ENCODE data around the gene DYNC1LI2.

Gene DYNC1LI2

GRCh38 chr16:66711581-66711980, 39.8 kb downstream of the DYNC1LI2 start:
- no peak overlapping the region for H3K4me3 ChIP-seq (ENCODE audit: low read length)
- H3K27me3 ChIP-seq (ENCODE audit: control insufficient read depth, insufficient read depth, low read length) = no peaks in the 10 kb centered on the region
- no peaks in the 10 kb centered on the region for H3K36me3 ChIP-seq (ENCODE audit: insufficient read depth, low read length)
- H3K9ac ChIP-seq (ENCODE audit: low read depth, low read length) = no peak overlapping the region
- no peak overlapping the region for H3K4me2 ChIP-seq (ENCODE audit: low read length)
- no peaks in the 10 kb centered on the region for H3K9me3 ChIP-seq (replicated peaks; ENCODE audit: low read length)
- H3K4me1 ChIP-seq (ENCODE audit: control insufficient read depth, insufficient read depth, low read length) = no peaks in the 10 kb centered on the region

GRCh38 chr16:66706506-66706880, 44.9 kb downstream of the DYNC1LI2 start:
- Histone ChIP-seq H3K4me3 (ENCODE audit: low read length) (no peak overlapping the region), H3K4me1 (ENCODE audit: control insufficient read depth, insufficient read depth, low read length) (peaks cover 5% of the 10 kb centered on the region), H3K9ac (ENCODE audit: low read depth, low read length) (no peak overlapping the region), H3K9me3 (replicated peaks; ENCODE audit: low read length) (no peaks in the 10 kb centered on the region), H3K4me2 (ENCODE audit: low read length) (no peak overlapping the region), H3K36me3 (ENCODE audit: insufficient read depth, low read length) (no peaks in the 10 kb centered on the region), H3K27me3 (ENCODE audit: control insufficient read depth, insufficient read depth, low read length) (peaks cover 5% of the 10 kb centered on the region)

GRCh38 chr16:66705790-66706505, 45.5 kb downstream of the DYNC1LI2 start:
- H3K4me2 ChIP-seq (ENCODE audit: low read length) = no peak overlapping the region
- H3K4me3 ChIP-seq (ENCODE audit: low read length) = no peak overlapping the region
- H3K9ac ChIP-seq (ENCODE audit: low read depth, low read length) = no peak overlapping the region

GRCh38 chr16:66703406-66704215, 47.8 kb downstream of the DYNC1LI2 start:
- H3K9ac ChIP-seq (ENCODE audit: low read depth, low read length) = no peak overlapping the region
- H3K4me2 ChIP-seq (ENCODE audit: low read length) = no peak overlapping the region
- H3K9me3 ChIP-seq (replicated peaks; ENCODE audit: low read length) = no peaks in the 10 kb centered on the region
- no peaks in the 10 kb centered on the region for H3K36me3 ChIP-seq (ENCODE audit: insufficient read depth, low read length)
- H3K27me3 ChIP-seq (ENCODE audit: control insufficient read depth, insufficient read depth, low read length) = peaks cover 8% of the 10 kb centered on the region
- peaks cover 5% of the 10 kb centered on the region for H3K4me1 ChIP-seq (ENCODE audit: control insufficient read depth, insufficient read depth, low read length)
- H3K4me3 ChIP-seq (ENCODE audit: low read length) = no peak overlapping the region

More at GRCh38 chr16:66705790-66706505, 45.5 kb downstream of the DYNC1LI2 start:
- H3K9me3 ChIP-seq (replicated peaks; ENCODE audit: low read length) = no peaks in the 10 kb centered on the region
- H3K36me3 ChIP-seq (ENCODE audit: insufficient read depth, low read length) = no peaks in the 10 kb centered on the region
- peaks cover 5% of the 10 kb centered on the region for H3K27me3 ChIP-seq (ENCODE audit: control insufficient read depth, insufficient read depth, low read length)
- peaks cover 5% of the 10 kb centered on the region for H3K4me1 ChIP-seq (ENCODE audit: control insufficient read depth, insufficient read depth, low read length)

GRCh38 chr16:66701516-66701915, 49.9 kb downstream of the DYNC1LI2 start:
- H3K4me3 ChIP-seq (ENCODE audit: low read length) = no peak overlapping the region
- no peak overlapping the region for H3K9ac ChIP-seq (ENCODE audit: low read depth, low read length)
- H3K27me3 ChIP-seq (ENCODE audit: control insufficient read depth, insufficient read depth, low read length) = peaks cover 8% of the 10 kb centered on the region
- no peaks in the 10 kb centered on the region for H3K36me3 ChIP-seq (ENCODE audit: insufficient read depth, low read length)
- peaks cover 5% of the 10 kb centered on the region for H3K4me1 ChIP-seq (ENCODE audit: control insufficient read depth, insufficient read depth, low read length)
- H3K4me2 ChIP-seq (ENCODE audit: low read length) = no peak overlapping the region
- H3K9me3 ChIP-seq (replicated peaks; ENCODE audit: low read length) = no peaks in the 10 kb centered on the region

GRCh38 chr16:66701026-66701425, 50.4 kb downstream of the DYNC1LI2 start:
- Histone ChIP-seq H3K36me3 (ENCODE audit: insufficient read depth, low read length) (no peaks in the 10 kb centered on the region), H3K27me3 (ENCODE audit: control insufficient read depth, insufficient read depth, low read length) (peaks cover 8% of the 10 kb centered on the region), H3K4me2 (ENCODE audit: low read length) (no peak overlapping the region), H3K9ac (ENCODE audit: low read depth, low read length) (no peak overlapping the region), H3K4me3 (ENCODE audit: low read length) (no peak overlapping the region), H3K9me3 (replicated peaks; ENCODE audit: low read length) (no peaks in the 10 kb centered on the region), H3K4me1 (ENCODE audit: control insufficient read depth, insufficient read depth, low read length) (peaks cover 2% of the 10 kb centered on the region)

- no peaks in the 10 kb centered on the region for H3K36me3 ChIP-seq (ENCODE audit: insufficient read depth, low read length)
- H3K4me1 ChIP-seq (ENCODE audit: control insufficient read depth, insufficient read depth, low read length) = peaks cover 12% of the 10 kb centered on the region
- no peak overlapping the region for H3K4me3 ChIP-seq (ENCODE audit: low read length)
- H3K9ac ChIP-seq (ENCODE audit: low read depth, low read length) = no peak overlapping the region
- H3K9me3 ChIP-seq (replicated peaks; ENCODE audit: low read length) = no peaks in the 10 kb centered on the region
- peaks cover 8% of the 10 kb centered on the region for H3K27me3 ChIP-seq (ENCODE audit: control insufficient read depth, insufficient read depth, low read length)
- H3K4me2 ChIP-seq (ENCODE audit: low read length) = no peak overlapping the region
Observed at GRCh38 chr16:66699898-66700297, 51.5 kb downstream of the DYNC1LI2 start.

- peaks cover 12% of the 10 kb centered on the region for H3K4me1 ChIP-seq (ENCODE audit: control insufficient read depth, insufficient read depth, low read length)
- no peak overlapping the region for H3K9ac ChIP-seq (ENCODE audit: low read depth, low read length)
- H3K9me3 ChIP-seq (replicated peaks; ENCODE audit: low read length) = no peaks in the 10 kb centered on the region
- H3K27me3 ChIP-seq (ENCODE audit: control insufficient read depth, insufficient read depth, low read length) = peaks cover 2% of the 10 kb centered on the region
- no peaks in the 10 kb centered on the region for H3K36me3 ChIP-seq (ENCODE audit: insufficient read depth, low read length)
- H3K4me3 ChIP-seq (ENCODE audit: low read length) = no peak overlapping the region
- H3K4me2 ChIP-seq (ENCODE audit: low read length) = no peak overlapping the region
Observed at GRCh38 chr16:66698046-66698445, 53.4 kb downstream of the DYNC1LI2 start.

- H3K4me1 ChIP-seq (ENCODE audit: control insufficient read depth, insufficient read depth, low read length) = peaks cover 12% of the 10 kb centered on the region
- H3K9ac ChIP-seq (ENCODE audit: low read depth, low read length) = peak within 1 kb of the TSS; percentile 81
- H3K9me3 ChIP-seq (replicated peaks; ENCODE audit: low read length) = no peaks in the 10 kb centered on the region
- H3K4me3 ChIP-seq (ENCODE audit: low read length) = peak within 1 kb of the TSS; percentile 73
- peaks cover 2% of the 10 kb centered on the region for H3K27me3 ChIP-seq (ENCODE audit: control insufficient read depth, insufficient read depth, low read length)
- H3K36me3 ChIP-seq (ENCODE audit: insufficient read depth, low read length) = no peaks in the 10 kb centered on the region
- H3K4me2 ChIP-seq (ENCODE audit: low read length) = peak within 1 kb of the TSS; percentile 99
Observed at GRCh38 chr16:66696669-66697630, 54.5 kb downstream of the DYNC1LI2 start, which contains the start of gene CMTM4. CMTM4 (minus strand) TSS chr16:66696743; CDS start chr16:66696525, 218 bp downstream.

- Histone ChIP-seq H3K4me1 (ENCODE audit: control insufficient read depth, insufficient read depth, low read length) (peaks cover 12% of the 10 kb centered on the region), H3K4me2 (ENCODE audit: low read length) (peak overlapping the region; percentile 99), H3K27me3 (ENCODE audit: control insufficient read depth, insufficient read depth, low read length) (peaks cover 2% of the 10 kb centered on the region), H3K9me3 (replicated peaks; ENCODE audit: low read length) (no peaks in the 10 kb centered on the region), H3K9ac (ENCODE audit: low read depth, low read length) (peak overlapping the region; percentile 81), H3K36me3 (ENCODE audit: insufficient read depth, low read length) (no peaks in the 10 kb centered on the region), H3K4me3 (ENCODE audit: low read length) (peak overlapping the region; percentile 73)
Observed at GRCh38 chr16:66695935-66696668, 55.3 kb downstream of the DYNC1LI2 start.
